Thyroid gland (tissue), 4 donors: ENCODE measurements around the gene ABCB8. TPM values are rescaled to one million over a fixed set of nuclear protein-coding genes. Genes with fewer than 3 reads are reported as not detected.

Experiments
- DNase-seq, 2 donors: peaks; one replicate each; pipeline ENCODE4 v3.0.0-alpha.2; 2019
- H3K27ac ChIP-seq, 3 donors: fragments of 200-600 bp; sonication (generic); 1 replicate in 2 of 3; 2 replicates in 1 of 3; pipeline ENCODE4 v1.5.1; 2016 to 2019; ENCODE audit warnings: mild to moderate bottlenecking in 1 of 3, moderate library complexity in 1 of 3
- H3K27me3 ChIP-seq: fragments of 200-600 bp; sonication (generic); one replicate; pipeline ENCODE4 v1.5.1; 2019
- H3K36me3 ChIP-seq, 2 donors: fragments of 200-600 bp; sonication (generic); one replicate each; pipeline ENCODE4 v1.5.1; 2016 to 2019
- H3K4me1 ChIP-seq, 2 donors: fragments of 200-600 bp; sonication (generic); one replicate each; pipeline ENCODE4 v1.5.1; 2017 to 2019
- H3K4me3 ChIP-seq, 3 donors: fragments of 200-600 bp; sonication (generic); replicated peaks in 1 of 3; 1 replicate in 2 of 3; 2 replicates in 1 of 3; pipeline ENCODE4 v1.5.1; 2016; ENCODE audit warnings: mild to moderate bottlenecking in 1 of 3
- H3K9me3 ChIP-seq: fragments of 200-600 bp; sonication (generic); one replicate; pipeline ENCODE4 v1.5.1; 2017
- POLR2A ChIP-seq, 2 donors: fragments of 450-650 bp; IDR thresholded peaks; one replicate each; pipeline ENCODE4 v1.6.1; 2017; ENCODE audit warnings: antibody characterized with exemption in 2 of 2, mild to moderate bottlenecking in 2 of 2, moderate library complexity in 1 of 2
- WGBS, 2 donors: methylation state at CpG; one replicate each; pipeline ENCODE4 v1.1.5; 2017; 5-methylcytosine and 5-hydroxymethylcytosine counted together
- intact Hi-C: fragments of 100-400 bp; cut with DNase I; formaldehyde crosslinking; loops from one replicate; pipeline ENCODE4 v1.15.1; 2023
- total RNA-seq, 4 donors: library from RNA; depleted of rRNA; stranded (reverse); fragments of >200 nt; gene quantifications; one replicate each; pipeline ENCODE4 v1.2.3, GENCODE V29; 2016
- TF ChIP-seq, protein P1 (sequence below), 6 experiments: fragments of 200-600 bp in 3 of 6; fragments of 450-650 bp in 3 of 6; sonication (generic) in 3 of 6; IDR thresholded peaks; one replicate each; pipeline ENCODE4 v1.5.1; 2016 to 2019; ENCODE audit warnings: antibody characterized with exemption in 6 of 6, mild to moderate bottlenecking in 2 of 6, inconsistent platforms in 1 of 6, moderate library complexity in 1 of 6

The ABCB8 gene
- total RNA-seq, 4 donors from 2014 or later = 39.0 to 74.2 (median 60.9) TPM

GRCh38 chr7:151085691-151086620 is 57.7 kb downstream of the ABCB8 start, which contains the start of gene AGAP3:
Gene AGAP3 (plus strand): TSS chr7:151086475. CDS start chr7:151086742, 267 bp downstream.
- peak within 1 kb of the TSS; percentile 43 to 80 (median 80) for H3K4me3 ChIP-seq
- no peaks in the 10 kb centered on the region for H3K36me3 ChIP-seq
- TF ChIP-seq POLR2A (IDR thresholded peaks at IDR 0.05) = peak in 1 of 2 donors; percentile 71
- TF ChIP-seq, protein P1, sequence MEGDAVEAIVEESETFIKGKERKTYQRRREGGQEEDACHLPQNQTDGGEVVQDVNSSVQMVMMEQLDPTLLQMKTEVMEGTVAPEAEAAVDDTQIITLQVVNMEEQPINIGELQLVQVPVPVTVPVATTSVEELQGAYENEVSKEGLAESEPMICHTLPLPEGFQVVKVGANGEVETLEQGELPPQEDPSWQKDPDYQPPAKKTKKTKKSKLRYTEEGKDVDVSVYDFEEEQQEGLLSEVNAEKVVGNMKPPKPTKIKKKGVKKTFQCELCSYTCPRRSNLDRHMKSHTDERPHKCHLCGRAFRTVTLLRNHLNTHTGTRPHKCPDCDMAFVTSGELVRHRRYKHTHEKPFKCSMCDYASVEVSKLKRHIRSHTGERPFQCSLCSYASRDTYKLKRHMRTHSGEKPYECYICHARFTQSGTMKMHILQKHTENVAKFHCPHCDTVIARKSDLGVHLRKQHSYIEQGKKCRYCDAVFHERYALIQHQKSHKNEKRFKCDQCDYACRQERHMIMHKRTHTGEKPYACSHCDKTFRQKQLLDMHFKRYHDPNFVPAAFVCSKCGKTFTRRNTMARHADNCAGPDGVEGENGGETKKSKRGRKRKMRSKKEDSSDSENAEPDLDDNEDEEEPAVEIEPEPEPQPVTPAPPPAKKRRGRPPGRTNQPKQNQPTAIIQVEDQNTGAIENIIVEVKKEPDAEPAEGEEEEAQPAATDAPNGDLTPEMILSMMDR (IDR thresholded peaks at IDR 0.05) = no peak
- no peaks in the 10 kb centered on the region for H3K27me3 ChIP-seq
- intact Hi-C loops = no loop called here
- WGBS, 2 donors = 1 to 2% methylated on average over 6 of the region's 84 CpGs
- peaks cover 30 to 60% of the 10 kb centered on the region in 2 donors for H3K4me1 ChIP-seq
- no peaks in the 10 kb centered on the region for H3K9me3 ChIP-seq
- DNase-seq = peak; percentile 86 to 88
- H3K27ac ChIP-seq = peak within 1 kb of the TSS; percentile 60 to 87 (median 71)

- 0% methylated on average over 10 of the region's 56 CpGs; no CpG with 5 or more reads in 1 of the 2 donors for WGBS, 2 donors
- H3K9me3 ChIP-seq = no peaks in the 10 kb centered on the region
- TF ChIP-seq, protein P1 (IDR thresholded peaks at IDR 0.05) = no peak
- no peak for TF ChIP-seq POLR2A (IDR thresholded peaks at IDR 0.05)
- peak overlapping the region in 2 of 3 donors; percentile 69 to 78 for H3K27ac ChIP-seq
- no peaks in the 10 kb centered on the region for H3K27me3 ChIP-seq
- peak overlapping the region; percentile 43 to 80 (median 80) for H3K4me3 ChIP-seq
- intact Hi-C loops = no loop called here
- no peaks in the 10 kb centered on the region for H3K36me3 ChIP-seq
- H3K4me1 ChIP-seq = peaks cover 22 to 59% of the 10 kb centered on the region in 2 donors
- DNase-seq = peak; percentile 37 to 45
Measured at GRCh38 chr7:151086802-151087244, 58.6 kb downstream of the ABCB8 start.

- peaks cover 16 to 54% of the 10 kb centered on the region in 2 donors for H3K4me1 ChIP-seq
- 0 to 45% methylated on average over 7 to 14 of the region's 70 CpGs for WGBS, 2 donors
- H3K27ac ChIP-seq = peak overlapping the region; percentile 49 to 78 (median 69)
- H3K9me3 ChIP-seq = no peaks in the 10 kb centered on the region
- H3K27me3 ChIP-seq = no peaks in the 10 kb centered on the region
- H3K36me3 ChIP-seq = no peaks in the 10 kb centered on the region
- peak overlapping the region; percentile 43 to 80 (median 80) for H3K4me3 ChIP-seq
- no peak for TF ChIP-seq POLR2A (IDR thresholded peaks at IDR 0.05)
- TF ChIP-seq, protein P1 (IDR thresholded peaks at IDR 0.05) = peak in 4 of 6 experiments; percentile 11 to 40 (median 24)
- peak; percentile 64 for DNase-seq
- intact Hi-C loops = no loop called here
Measured at GRCh38 chr7:151087245-151088018, 59.2 kb downstream of the ABCB8 start.

DNA sequence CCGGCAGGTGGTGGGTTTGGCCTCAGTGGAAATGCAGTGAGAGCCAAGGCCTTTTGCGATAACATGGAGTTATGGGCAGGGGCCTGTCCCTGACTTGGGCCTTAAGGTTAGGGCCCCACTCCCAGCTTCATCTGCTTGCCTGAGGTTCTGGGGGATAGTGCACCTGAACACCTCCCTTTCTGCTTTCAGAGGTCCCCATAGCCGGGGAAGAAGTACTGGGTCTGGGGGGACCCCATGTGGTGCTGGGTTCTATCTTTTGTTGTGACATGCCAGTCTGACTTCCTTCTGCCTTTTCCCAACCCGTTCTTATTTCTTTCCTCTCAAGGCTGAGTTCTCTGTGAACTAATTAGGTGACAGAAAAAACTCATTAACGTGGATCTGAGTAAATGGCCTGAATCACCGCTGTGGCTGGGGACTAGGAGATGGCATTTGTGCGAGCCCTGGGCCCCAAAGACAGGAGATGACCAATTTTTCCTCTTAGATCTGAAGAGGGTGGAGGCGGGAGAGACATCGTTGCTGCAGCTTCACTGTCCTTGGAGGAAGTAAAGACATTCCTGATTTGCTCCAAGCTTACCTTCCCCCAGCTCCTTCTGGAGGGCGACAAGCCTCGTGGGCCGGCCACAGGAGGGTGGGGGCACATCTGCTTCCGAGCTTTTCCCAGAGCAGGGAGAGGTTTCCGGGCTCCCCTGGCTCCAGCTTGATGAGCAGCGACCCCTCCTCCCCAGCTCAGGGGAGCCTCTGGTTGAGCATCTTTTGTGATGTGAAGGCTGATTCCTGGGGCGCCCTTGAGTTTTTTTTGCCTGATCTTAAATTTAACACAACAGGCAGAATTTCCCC is 60.0 kb downstream of the ABCB8 start:
- intact Hi-C loops = no loop called here
- H3K36me3 ChIP-seq = no peaks in the 10 kb centered on the region

More for the DNA sequence above, 60.0 kb downstream of the ABCB8 start:
- peak overlapping the region; percentile 49 to 78 (median 69) for H3K27ac ChIP-seq
- H3K9me3 ChIP-seq = no peaks in the 10 kb centered on the region
- peak overlapping the region in 2 of 3 donors; percentile 14 to 80 for H3K4me3 ChIP-seq
- H3K27me3 ChIP-seq = no peaks in the 10 kb centered on the region
- TF ChIP-seq, protein P1 (IDR thresholded peaks at IDR 0.05) = no peak
- TF ChIP-seq POLR2A (IDR thresholded peaks at IDR 0.05) = no peak
- peaks cover 12 to 52% of the 10 kb centered on the region in 2 donors for H3K4me1 ChIP-seq
- WGBS, 2 donors = 69 to 76% methylated on average over 14 to 16 of the region's 16 CpGs
- no peak for DNase-seq
